Measurements from ENCODE around the gene PER1. TPM values are rescaled to one million over a fixed set of nuclear protein-coding genes. Genes with fewer than 3 reads are reported as not detected.

The PER1 gene
- total and polyA plus RNA-seq, 9 of the 15 experiments (the other 6 are each of a cell fraction or from before 2014, with no cell fraction given) = 0.13 to 26.0 (median 3.4) TPM

DNA sequence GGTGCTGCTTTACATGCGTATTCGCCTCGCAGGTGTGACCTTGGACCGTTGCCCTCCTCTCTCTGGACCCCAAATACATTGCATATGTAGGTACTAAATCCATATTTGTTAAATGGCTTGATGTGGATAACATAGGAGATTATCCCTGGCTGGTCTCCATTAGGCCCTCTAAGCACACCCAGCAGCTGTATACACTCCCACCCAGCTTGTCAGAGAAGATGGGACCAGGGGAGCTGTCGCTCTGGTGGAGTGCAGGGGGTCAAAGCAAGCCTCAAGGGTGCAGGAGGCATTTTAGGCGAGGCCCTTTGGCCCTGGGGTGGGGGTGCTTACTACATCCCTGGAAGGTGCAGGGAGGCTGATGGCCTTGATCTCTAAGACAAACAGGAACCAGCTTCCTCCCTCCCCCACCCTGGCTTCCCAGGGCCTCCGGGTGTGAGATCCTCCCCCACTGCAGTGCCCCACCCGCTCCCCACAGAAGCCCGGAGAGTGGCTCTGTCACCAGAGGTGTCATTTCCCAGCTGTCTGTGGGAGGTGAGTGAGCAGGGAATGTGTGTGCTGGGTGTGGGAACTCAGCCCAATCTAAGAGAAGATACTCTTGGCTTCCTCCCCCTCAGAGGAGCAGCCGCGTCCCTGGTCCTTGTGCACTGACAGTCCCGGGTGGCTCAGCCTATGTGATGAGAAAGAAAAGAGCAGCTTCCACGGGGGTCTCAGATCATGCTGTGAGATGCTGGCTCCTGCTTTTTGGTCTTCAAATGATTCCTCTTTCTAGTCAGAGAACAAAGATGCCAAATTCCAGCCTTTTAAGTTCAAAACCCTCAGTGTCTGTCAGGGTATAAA, 12.0 kb upstream of the PER1 start (continued):
- TF ChIP-seq RREB1 (CRISPR knock-in tag; IDR thresholded peaks at IDR 0.05) (no peak), LEF1 (IDR thresholded peaks at IDR 0.05) (peak; percentile 90), NFE2 (IDR thresholded peaks at IDR 0.05; ENCODE audit: low read depth) (0 out of 2 replicates have a peak, but pooled peaks have one; percentile 6), ZNF184 (CRISPR knock-in tag; IDR thresholded peaks at IDR 0.05) (peak; percentile 78; the same call in 1 of the 2 replicates), GABPA (tag; conservative IDR thresholded peaks at IDR 0.05; ENCODE audit: low read depth) (0 out of 2 replicates have a peak, but pooled peaks have one; percentile 18), MNT (conservative IDR thresholded peaks at IDR 0.05) (peak; percentile 45 to 71), POLR2A (conservative IDR thresholded peaks at IDR 0.05) (no peak), BRF1 (IDR thresholded peaks at IDR 0.05; ENCODE audit: borderline replicate concordance, extremely low read depth, insufficient read length) (no peak), TEAD1 (CRISPR knock-in tag; IDR thresholded peaks at IDR 0.05) (peak in 1 of 2 experiments; percentile 85; a peak in 2 of 4 replicates), PYGO2 (tag; IDR thresholded peaks at IDR 0.05) (no peak), ZNF395 (CRISPR knock-in tag; IDR thresholded peaks at IDR 0.05) (peak; percentile 67; the same call in 1 of the 2 replicates), EP300 (IDR thresholded peaks at IDR 0.05; ENCODE audit: low read length) (peak; percentile 50; the same call in 1 of the 2 replicates), NCOR1 (IDR thresholded peaks at IDR 0.05) (peak; percentile 61), HDAC2 (IDR thresholded peaks at IDR 0.05) (peak; percentile 80), RBFOX2 (IDR thresholded peaks at IDR 0.05; ENCODE audit: low read depth, low read length) (peak; percentile 54), RNF2 (IDR thresholded peaks at IDR 0.05) (peak; percentile 93)
- TF ChIP-seq, protein P1, sequence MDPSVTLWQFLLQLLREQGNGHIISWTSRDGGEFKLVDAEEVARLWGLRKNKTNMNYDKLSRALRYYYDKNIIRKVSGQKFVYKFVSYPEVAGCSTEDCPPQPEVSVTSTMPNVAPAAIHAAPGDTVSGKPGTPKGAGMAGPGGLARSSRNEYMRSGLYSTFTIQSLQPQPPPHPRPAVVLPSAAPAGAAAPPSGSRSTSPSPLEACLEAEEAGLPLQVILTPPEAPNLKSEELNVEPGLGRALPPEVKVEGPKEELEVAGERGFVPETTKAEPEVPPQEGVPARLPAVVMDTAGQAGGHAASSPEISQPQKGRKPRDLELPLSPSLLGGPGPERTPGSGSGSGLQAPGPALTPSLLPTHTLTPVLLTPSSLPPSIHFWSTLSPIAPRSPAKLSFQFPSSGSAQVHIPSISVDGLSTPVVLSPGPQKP (CRISPR knock-in tag; IDR thresholded peaks at IDR 0.05) = no peak

Data from K562 (cell line).